Measurements from ENCODE around the gene SPSB1.

Gene SPSB1

GRCh38 chr1:9305216-9305615, 12.5 kb downstream of the SPSB1 start:
- DNase-seq (ENCODE audit: low spot score in 2 of 2) = no peak
- Histone ChIP-seq H3K36me3 (replicated peaks) (no peaks in the 10 kb centered on the region), H3K4me1 (no peaks in the 10 kb centered on the region; the same call in 1 of the 2 replicates), H3K9me3 (no peaks in the 10 kb centered on the region), H3K4me3 (no peak overlapping the region), H3K27me3 (ENCODE audit: low read depth) (no peaks in the 10 kb centered on the region)
- in situ Hi-C loops (cut with MboI; ENCODE audit: low sequenced_read_pairs) = no loop called here

- Histone ChIP-seq H3K27me3 (ENCODE audit: low read depth) (no peaks in the 10 kb centered on the region), H3K4me1 (no peaks in the 10 kb centered on the region; the same call in 1 of the 2 replicates), H3K36me3 (replicated peaks) (no peaks in the 10 kb centered on the region), H3K4me3 (no peak overlapping the region), H3K9me3 (no peaks in the 10 kb centered on the region)
- in situ Hi-C loops (cut with MboI; ENCODE audit: low sequenced_read_pairs) = no loop called here
- DNase-seq (ENCODE audit: low spot score in 2 of 2) = no peak
Measured at GRCh38 chr1:9306006-9306405, 13.3 kb downstream of the SPSB1 start.

DNA sequence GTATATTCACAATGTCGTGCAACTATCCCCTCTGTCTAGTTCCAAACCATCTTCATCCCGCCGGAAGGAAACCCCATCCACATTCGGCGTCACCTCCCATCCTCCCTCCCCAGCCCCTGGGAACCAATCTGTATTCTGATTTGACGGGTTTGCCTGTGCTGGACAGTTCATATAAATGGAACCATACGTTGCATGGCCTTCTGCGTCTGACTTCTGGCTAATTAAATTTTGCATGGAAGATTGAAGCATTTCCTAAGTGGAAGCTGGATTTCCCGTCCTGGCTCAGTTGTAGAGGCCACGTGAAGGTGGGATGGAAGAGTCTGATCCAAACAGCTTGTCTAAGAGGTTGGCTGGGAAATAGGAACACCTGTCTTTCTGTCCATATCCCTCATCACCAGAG, 14.6 kb downstream of the SPSB1 start:
- no peaks in the 10 kb centered on the region; the same call in 1 of the 2 replicates for H3K4me1 ChIP-seq

GRCh38 chr1:9308236-9308785, 15.6 kb downstream of the SPSB1 start:
- in situ Hi-C loops (cut with MboI; ENCODE audit: low sequenced_read_pairs) = no loop called here

More for the DNA sequence above, 14.6 kb downstream of the SPSB1 start:
- no peaks in the 10 kb centered on the region for H3K27me3 ChIP-seq (ENCODE audit: low read depth)
- H3K9me3 ChIP-seq = no peaks in the 10 kb centered on the region
- DNase-seq (ENCODE audit: low spot score in 2 of 2) = no peak
- in situ Hi-C loops (cut with MboI; ENCODE audit: low sequenced_read_pairs) = no loop called here
- no peak overlapping the region for H3K4me3 ChIP-seq
- H3K36me3 ChIP-seq (replicated peaks) = no peaks in the 10 kb centered on the region

GRCh38 chr1:9309080-9309479, 16.4 kb downstream of the SPSB1 start:
- H3K9me3 ChIP-seq = no peaks in the 10 kb centered on the region
- in situ Hi-C loops (cut with MboI; ENCODE audit: low sequenced_read_pairs) = no loop called here
- no peaks in the 10 kb centered on the region for H3K36me3 ChIP-seq (replicated peaks)
- H3K4me3 ChIP-seq = no peak overlapping the region
- no peak for DNase-seq (ENCODE audit: low spot score in 2 of 2)
- no peaks in the 10 kb centered on the region for H3K27me3 ChIP-seq (ENCODE audit: low read depth)
- H3K4me1 ChIP-seq = no peaks in the 10 kb centered on the region; the same call in 1 of the 2 replicates

More at GRCh38 chr1:9308236-9308785, 15.6 kb downstream of the SPSB1 start:
- Histone ChIP-seq H3K4me1 (no peaks in the 10 kb centered on the region; the same call in 1 of the 2 replicates), H3K36me3 (replicated peaks) (no peaks in the 10 kb centered on the region), H3K27me3 (ENCODE audit: low read depth) (no peaks in the 10 kb centered on the region), H3K9me3 (no peaks in the 10 kb centered on the region), H3K4me3 (no peak overlapping the region)
- no peak for DNase-seq (ENCODE audit: low spot score in 2 of 2)

GRCh38 chr1:9309991-9310390, 17.3 kb downstream of the SPSB1 start:
- Histone ChIP-seq H3K9me3 (no peaks in the 10 kb centered on the region), H3K27me3 (ENCODE audit: low read depth) (no peaks in the 10 kb centered on the region), H3K4me3 (no peak overlapping the region), H3K4me1 (no peaks in the 10 kb centered on the region; the same call in 1 of the 2 replicates), H3K36me3 (replicated peaks) (no peaks in the 10 kb centered on the region)
- DNase-seq (ENCODE audit: low spot score in 2 of 2) = no peak
- in situ Hi-C loops (cut with MboI; ENCODE audit: low sequenced_read_pairs) = no loop called here

DNA sequence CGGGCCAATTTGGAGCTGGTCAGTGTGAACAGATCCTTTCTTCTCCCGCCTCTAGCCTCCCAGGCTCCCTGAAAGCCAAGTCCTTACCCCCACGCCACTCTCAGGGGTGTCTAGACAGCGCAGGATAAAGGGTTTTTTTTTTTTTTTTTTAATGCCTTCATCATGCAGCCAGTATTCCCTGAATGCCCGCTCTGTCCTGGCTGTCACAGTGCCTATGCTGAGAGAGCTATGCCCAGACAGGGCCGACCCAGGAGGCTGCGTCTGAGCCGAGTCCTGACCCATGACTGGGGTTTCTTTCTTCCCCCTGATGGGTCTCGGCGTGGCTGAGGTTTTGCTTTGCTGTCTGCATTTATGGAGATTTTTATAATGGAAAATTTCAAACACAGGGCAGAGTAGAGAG, 18.3 kb downstream of the SPSB1 start:
- no peaks in the 10 kb centered on the region; the same call in 1 of the 2 replicates for H3K4me1 ChIP-seq
- H3K36me3 ChIP-seq (replicated peaks) = no peaks in the 10 kb centered on the region
- no peak overlapping the region for H3K4me3 ChIP-seq
- in situ Hi-C loops (cut with MboI; ENCODE audit: low sequenced_read_pairs) = no loop called here
- H3K27me3 ChIP-seq (ENCODE audit: low read depth) = no peaks in the 10 kb centered on the region
- DNase-seq (ENCODE audit: low spot score in 2 of 2) = no peak
- H3K9me3 ChIP-seq = no peaks in the 10 kb centered on the region

DNA sequence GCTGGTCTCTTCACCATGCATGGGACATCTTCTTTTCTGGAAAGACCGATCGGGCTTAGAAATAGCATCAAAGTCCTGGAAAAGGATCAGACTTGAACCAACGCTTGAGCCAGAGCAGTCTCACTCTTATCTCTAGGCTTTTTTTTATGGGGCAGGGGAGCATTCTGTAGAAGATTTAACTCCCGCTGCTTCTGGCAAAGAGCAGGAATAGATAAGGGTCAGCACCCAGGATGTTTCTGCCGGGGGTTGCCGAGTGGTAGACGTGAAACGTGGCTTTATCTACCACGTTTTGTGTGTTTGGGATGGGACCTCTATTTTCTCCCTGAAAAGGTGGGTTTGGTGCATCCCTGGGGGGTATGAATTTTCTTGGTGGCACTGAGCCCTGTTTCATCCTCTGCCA, 18.8 kb downstream of the SPSB1 start:
- H3K4me1 ChIP-seq = no peaks in the 10 kb centered on the region; the same call in 1 of the 2 replicates
- in situ Hi-C loops (cut with MboI; ENCODE audit: low sequenced_read_pairs) = no loop called here

GRCh38 chr1:9312168-9312720, 19.6 kb downstream of the SPSB1 start:
- no peaks in the 10 kb centered on the region for H3K27me3 ChIP-seq (ENCODE audit: low read depth)
- H3K4me3 ChIP-seq = no peak overlapping the region
- H3K4me1 ChIP-seq = no peaks in the 10 kb centered on the region; the same call in 1 of the 2 replicates
- H3K36me3 ChIP-seq (replicated peaks) = no peaks in the 10 kb centered on the region
- peak in 1 of 2 experiments; percentile 20 for DNase-seq (ENCODE audit: low spot score in 2 of 2)
- no peaks in the 10 kb centered on the region for H3K9me3 ChIP-seq
- in situ Hi-C loops (cut with MboI; ENCODE audit: low sequenced_read_pairs) = no loop called here

More for the DNA sequence above, 18.8 kb downstream of the SPSB1 start:
- DNase-seq (ENCODE audit: low spot score in 2 of 2) = no peak
- Histone ChIP-seq H3K9me3 (no peaks in the 10 kb centered on the region), H3K27me3 (ENCODE audit: low read depth) (no peaks in the 10 kb centered on the region), H3K4me3 (no peak overlapping the region), H3K36me3 (replicated peaks) (no peaks in the 10 kb centered on the region)

- no peaks in the 10 kb centered on the region for H3K36me3 ChIP-seq (replicated peaks)
- in situ Hi-C loops (cut with MboI; ENCODE audit: low sequenced_read_pairs) = no loop called here
- no peak for DNase-seq (ENCODE audit: low spot score in 2 of 2)
- no peaks in the 10 kb centered on the region for H3K9me3 ChIP-seq
- no peaks in the 10 kb centered on the region; the same call in 1 of the 2 replicates for H3K4me1 ChIP-seq
- no peaks in the 10 kb centered on the region for H3K27me3 ChIP-seq (ENCODE audit: low read depth)
- no peak overlapping the region for H3K4me3 ChIP-seq
Measured at GRCh38 chr1:9313576-9313975, 20.9 kb downstream of the SPSB1 start.

DNA sequence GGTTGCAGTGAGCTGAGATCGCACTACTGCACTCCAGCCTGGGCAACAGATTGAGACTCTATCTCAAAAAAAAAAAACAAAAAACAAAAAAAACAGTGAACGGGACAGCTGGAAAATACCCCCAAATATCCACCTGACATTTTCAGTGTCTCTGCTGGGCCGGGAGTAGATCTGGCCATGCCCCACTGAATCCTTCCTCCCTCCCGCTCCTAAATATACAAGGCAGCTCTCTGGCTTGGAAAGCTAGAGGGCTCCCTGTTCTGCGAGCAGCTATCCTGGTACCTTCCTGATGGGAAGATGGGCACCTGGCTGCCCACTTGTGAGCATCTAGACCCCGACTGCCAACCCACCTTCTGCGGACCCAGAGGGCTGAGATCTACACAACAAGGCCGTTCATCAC, 21.4 kb downstream of the SPSB1 start:
- H3K4me1 ChIP-seq = no peaks in the 10 kb centered on the region; the same call in 1 of the 2 replicates

GRCh38 chr1:9314711-9315379, 22.2 kb downstream of the SPSB1 start:
- DNase-seq (ENCODE audit: low spot score in 2 of 2) = no peak
- Histone ChIP-seq H3K36me3 (replicated peaks) (no peaks in the 10 kb centered on the region), H3K4me1 (no peaks in the 10 kb centered on the region; the same call in 1 of the 2 replicates), H3K27me3 (ENCODE audit: low read depth) (no peaks in the 10 kb centered on the region), H3K9me3 (no peaks in the 10 kb centered on the region), H3K4me3 (no peak overlapping the region)
- in situ Hi-C loops (cut with MboI; ENCODE audit: low sequenced_read_pairs) = no loop called here

More for the DNA sequence above, 21.4 kb downstream of the SPSB1 start:
- no peaks in the 10 kb centered on the region for H3K36me3 ChIP-seq (replicated peaks)
- no peaks in the 10 kb centered on the region for H3K9me3 ChIP-seq
- DNase-seq (ENCODE audit: low spot score in 2 of 2) = no peak
- H3K27me3 ChIP-seq (ENCODE audit: low read depth) = no peaks in the 10 kb centered on the region
- H3K4me3 ChIP-seq = no peak overlapping the region
- in situ Hi-C loops (cut with MboI; ENCODE audit: low sequenced_read_pairs) = no loop called here

- Histone ChIP-seq H3K4me3 (no peak overlapping the region), H3K27me3 (ENCODE audit: low read depth) (no peaks in the 10 kb centered on the region), H3K9me3 (no peaks in the 10 kb centered on the region), H3K4me1 (no peaks in the 10 kb centered on the region; the same call in 1 of the 2 replicates), H3K36me3 (replicated peaks) (no peaks in the 10 kb centered on the region)
- in situ Hi-C loops (cut with MboI; ENCODE audit: low sequenced_read_pairs) = no loop called here
- no peak for DNase-seq (ENCODE audit: low spot score in 2 of 2)
Measured at GRCh38 chr1:9315411-9316079, 22.9 kb downstream of the SPSB1 start.

DNA sequence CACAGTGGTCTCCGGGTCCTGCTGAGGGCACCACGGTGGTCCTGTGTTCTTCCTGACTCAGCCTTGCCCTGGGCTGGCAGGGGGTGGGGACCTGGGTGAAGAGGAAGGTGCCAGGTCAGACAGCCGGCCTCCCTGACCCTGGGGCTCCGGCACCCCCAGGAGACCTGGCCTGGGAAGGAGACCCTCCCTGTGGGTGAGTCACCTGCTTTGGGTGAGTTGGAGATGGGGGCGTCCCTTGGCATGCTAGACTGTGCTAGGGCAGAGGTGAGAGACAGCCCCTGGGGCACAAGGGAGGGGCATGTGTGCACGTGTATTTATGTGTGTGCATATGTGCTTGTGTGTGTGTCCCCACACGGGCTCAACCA, 23.4 kb downstream of the SPSB1 start:
- H3K36me3 ChIP-seq (replicated peaks) = no peaks in the 10 kb centered on the region
- H3K4me1 ChIP-seq = no peaks in the 10 kb centered on the region; the same call in 1 of the 2 replicates
- no peaks in the 10 kb centered on the region for H3K27me3 ChIP-seq (ENCODE audit: low read depth)
- H3K9me3 ChIP-seq = no peaks in the 10 kb centered on the region
- in situ Hi-C loops (cut with MboI; ENCODE audit: low sequenced_read_pairs) = no loop called here
- DNase-seq (ENCODE audit: low spot score in 2 of 2) = no peak
- H3K4me3 ChIP-seq = no peak overlapping the region
